T-helper 1 cell (primary cell): Measurements from ENCODE around the gene USP17L22.
"Not testable (repeated sequence)": the region's sequence is repeated elsewhere in the genome, so short reads cannot be mapped to it uniquely, and the experiment has no call there.

Source experiments
- DNase-seq, 5 donors: peaks; one replicate each; pipeline ENCODE4 v3.0.0-alpha.2; 2012 to 2020
- total RNA-seq, 4 donors: gene quantifications; one replicate each; lab custom pipeline; 2026; lab: John Stamatoyannopoulos, UW

Gene USP17L22
- 0 reads per million in 4 donors for total RNA-seq

GRCh38 chr4:9267319-9267718, at the start of gene USP17L22:
USP17L22 (plus strand) TSS chr4:9267619; CDS start chr4:9267619, 0 bp downstream.
- DNase-seq: not testable (repeated sequence)

- DNase-seq: not testable (repeated sequence)
These were observed 47.6 kb upstream of the USP17L22 start, which contains the start of gene USP17L12 for GRCh38 chr4:9219852-9220251. USP17L12 (plus strand) TSS chr4:9220152; CDS start chr4:9220152, 0 bp downstream.

- DNase-seq: not testable (repeated sequence)
These were observed 42.8 kb upstream of the USP17L22 start, which contains the start of gene USP17L13 for GRCh38 chr4:9224596-9224995. USP17L13 (plus strand) TSS chr4:9224896; CDS start chr4:9224896, 0 bp downstream.

- not testable (repeated sequence) for DNase-seq
These were observed 37.2 kb upstream of the USP17L22 start for GRCh38 chr4:9230249-9230648.

GRCh38 chr4:9234085-9234484, 33.3 kb upstream of the USP17L22 start, which contains the start of gene USP17L15:
USP17L15 (plus strand) TSS chr4:9234385; CDS start chr4:9234385, 0 bp downstream.
- DNase-seq: not testable (repeated sequence)

GRCh38 chr4:9238461-9238860, 29.0 kb upstream of the USP17L22 start:
- not testable (repeated sequence) for DNase-seq

GRCh38 chr4:9243579-9243978, 23.8 kb upstream of the USP17L22 start, which contains the start of gene USP17L17:
USP17L17 (plus strand) TSS chr4:9243879; CDS start chr4:9243879, 0 bp downstream.
- DNase-seq: not testable (repeated sequence)

- peak in 2 of 5 donors; percentile 1 to 7 for DNase-seq
These were observed 19.3 kb upstream of the USP17L22 start, which contains the start of gene USP17L18 for GRCh38 chr4:9247953-9248680. USP17L18 (plus strand) TSS chr4:9248630; CDS start chr4:9248630, 0 bp downstream.

GRCh38 chr4:9253078-9253477, 14.3 kb upstream of the USP17L22 start, which contains the start of gene USP17L19:
USP17L19 (plus strand) TSS chr4:9253378; CDS start chr4:9253378, 0 bp downstream.
- not testable (repeated sequence) for DNase-seq

GRCh38 chr4:9257824-9258223, 9.6 kb upstream of the USP17L22 start, which contains the start of gene USP17L20:
USP17L20 (plus strand) TSS chr4:9258124; CDS start chr4:9258124, 0 bp downstream.
- not testable (repeated sequence) for DNase-seq

GRCh38 chr4:9262572-9262971, 4.8 kb upstream of the USP17L22 start, which contains the start of gene USP17L21:
USP17L21 (plus strand) TSS chr4:9262872; CDS start chr4:9262872, 0 bp downstream.
- DNase-seq: not testable (repeated sequence)

- peak in 4 of 5 donors; percentile 3 to 21 (median 8) for DNase-seq
These were observed 4.3 kb downstream of the USP17L22 start for GRCh38 chr4:9271719-9272118.
